Fibroblast of skin of scalp (primary cell): ENCODE results near the gene HIP1. TPM values are rescaled to one million over a fixed set of nuclear protein-coding genes. Genes with fewer than 3 reads are reported as not detected.
"Not testable (repeated sequence)": the region's sequence is repeated elsewhere in the genome, so short reads cannot be mapped to it uniquely, and the experiment has no call there.

ENCODE experiments used
- DNase-seq: peaks from one replicate; pipeline ENCODE4 v3.0.0-alpha.2; 2013
- polyA plus RNA-seq, 2 experiments: library from polyadenylated mRNA; unstranded; fragments of 120-200 nt; gene quantifications; one replicate each; pipeline ENCODE4 v1.2.1, GENCODE V29; 2013; ENCODE audit not compliant: insufficient read length in 2 of 2

HIP1 gene
- 9.6 TPM for polyA plus RNA-seq (2013, experiment 1 of 2; ENCODE audit: insufficient read length)
- 10.9 TPM for polyA plus RNA-seq (2013, experiment 2 of 2; ENCODE audit: insufficient read length)

DNA sequence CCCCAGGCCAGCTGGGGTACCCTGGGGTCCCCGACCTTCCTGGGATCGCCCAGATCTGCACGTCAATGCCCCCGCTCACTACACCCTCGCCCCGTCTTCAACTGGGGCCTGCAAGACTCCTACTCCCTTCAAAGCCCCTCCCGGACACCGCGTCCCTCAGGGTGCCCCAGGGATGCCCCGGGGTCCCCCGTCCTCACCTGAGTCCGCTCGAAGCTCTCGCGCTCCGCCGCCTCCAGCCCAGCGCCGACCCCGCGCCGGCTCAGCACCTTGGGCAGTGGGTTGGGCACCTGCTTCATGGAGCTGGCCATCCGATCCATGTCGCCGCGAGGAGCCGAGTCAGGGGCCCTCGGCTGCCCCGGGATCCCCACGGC is at the start of gene HIP1:
TSS of gene HIP1 (minus strand) at position 338 of the 371 bp plus-strand sequence. CDS start at position 317, 21 bp downstream.
- no peak for DNase-seq

DNA sequence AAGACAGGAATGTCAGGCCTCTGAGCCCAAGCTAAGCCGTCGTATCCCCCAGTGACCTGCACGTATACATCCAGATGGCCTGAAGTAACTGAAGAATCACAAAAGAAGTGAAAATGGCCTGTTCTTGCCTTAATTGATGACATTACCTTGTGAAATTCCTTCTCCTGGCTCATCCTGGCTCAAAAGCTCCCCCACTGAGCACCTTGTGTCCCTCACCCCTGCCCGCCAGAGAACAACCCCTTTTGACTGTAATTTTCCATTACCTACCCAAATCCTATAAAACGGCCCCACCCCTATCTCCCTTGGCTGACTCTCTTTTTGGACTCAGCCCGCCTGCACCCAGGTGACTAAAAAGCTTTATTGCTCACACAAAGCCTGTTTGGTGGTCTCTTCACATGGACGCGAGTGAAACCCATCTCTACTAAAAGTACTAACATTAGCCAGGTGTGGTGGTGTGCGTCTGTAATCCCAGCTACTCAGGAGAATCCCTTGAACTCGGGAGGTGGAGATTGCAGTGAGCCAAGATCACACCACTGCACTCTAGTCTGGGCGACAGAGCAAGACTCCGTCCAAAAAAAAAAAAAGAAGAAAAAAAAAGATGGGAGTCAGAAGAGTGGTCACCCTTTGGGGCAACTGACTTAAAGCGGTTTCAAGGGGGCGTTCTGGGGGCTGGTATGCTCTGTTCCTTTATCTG is 49.6 kb upstream of the HIP1 start:
- DNase-seq = not testable (repeated sequence)

DNA sequence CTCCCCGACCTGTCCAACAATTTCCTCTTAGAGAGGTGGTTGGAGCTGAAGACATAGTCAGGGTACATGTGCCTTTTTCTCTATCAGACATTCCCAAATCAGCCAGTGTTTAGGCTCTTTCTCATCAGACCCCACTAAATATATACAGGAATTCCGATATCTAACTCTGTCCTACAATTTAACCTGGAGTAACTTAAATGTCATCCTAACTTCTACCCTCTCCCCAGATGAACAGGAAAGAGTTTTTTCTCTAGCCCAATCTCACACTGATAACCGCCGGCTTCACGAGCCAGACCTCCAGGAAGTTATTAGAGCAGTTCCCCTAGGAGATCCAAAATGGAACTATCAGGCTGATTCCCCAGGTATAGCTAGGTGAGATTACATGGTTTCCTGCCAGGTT is 44.3 kb upstream of the HIP1 start:
- not testable (repeated sequence) for DNase-seq

DNA sequence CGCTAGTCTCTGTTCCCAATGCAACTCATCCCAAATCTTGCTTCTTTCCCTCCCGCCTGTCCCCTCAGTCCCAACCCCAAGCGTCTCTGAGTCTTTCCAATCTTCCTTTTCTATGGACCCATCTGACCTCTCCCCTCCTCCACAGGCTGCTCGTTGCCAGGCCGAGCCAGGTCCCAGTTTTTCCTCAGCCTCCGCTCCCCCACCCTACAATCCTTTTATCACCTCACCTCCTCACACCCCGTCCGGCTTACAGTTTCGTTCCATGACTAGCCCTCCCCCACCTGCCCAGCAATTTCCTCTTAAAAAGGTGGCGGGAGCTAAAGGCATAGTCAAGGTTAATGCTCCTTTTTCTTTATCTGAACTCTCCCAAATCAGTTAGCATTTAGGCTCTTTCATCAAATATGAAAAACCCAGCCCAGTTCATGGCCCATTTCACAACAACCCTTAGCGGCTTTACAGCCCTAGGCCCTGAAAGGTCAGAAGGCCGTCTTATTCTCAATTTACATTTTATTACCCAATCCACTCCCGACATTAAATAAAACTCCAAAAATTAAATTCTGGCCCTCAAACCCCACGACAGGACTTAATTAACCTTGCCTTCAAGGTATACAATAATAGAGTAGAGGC is 42.0 kb upstream of the HIP1 start:
- DNase-seq = not testable (repeated sequence)

DNA sequence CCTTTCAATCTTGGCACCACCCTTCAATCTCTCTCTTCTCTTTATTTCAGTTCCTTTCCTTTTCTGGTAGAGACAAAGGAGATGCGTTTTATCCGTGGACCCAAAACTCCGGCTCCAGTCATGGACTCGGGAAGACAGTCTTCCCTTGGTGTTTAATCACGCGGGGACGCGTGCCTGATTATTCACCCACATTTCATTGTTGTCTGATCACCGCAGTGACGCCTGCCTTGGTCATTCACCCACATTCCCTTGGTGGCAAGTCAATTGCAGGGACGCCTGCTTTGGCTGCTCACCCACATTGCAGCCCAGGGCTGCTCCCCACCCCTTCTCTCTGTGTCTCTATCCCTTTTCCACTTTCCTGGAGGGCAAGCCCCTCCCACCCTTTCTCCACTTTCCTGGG is 40.8 kb upstream of the HIP1 start:
- not testable (repeated sequence) for DNase-seq

DNA sequence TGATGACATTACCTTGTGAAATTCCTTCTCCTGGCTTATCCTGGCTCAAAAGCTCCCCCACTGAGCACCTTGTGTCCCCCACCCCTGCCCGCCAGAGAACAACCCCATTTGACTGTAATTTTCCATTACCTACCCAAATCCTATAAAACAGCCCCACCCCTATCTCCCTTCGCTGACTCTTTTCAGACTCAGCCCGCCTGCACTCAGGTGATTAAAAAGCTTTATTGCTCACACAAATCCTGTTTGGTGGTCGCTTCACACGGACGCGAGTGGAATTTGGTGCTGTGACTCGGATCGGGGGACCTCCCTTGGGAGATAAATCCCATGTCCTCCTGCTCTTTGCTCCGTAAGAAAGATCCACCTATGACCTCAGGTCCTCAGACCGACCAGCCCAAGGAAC is 40.3 kb upstream of the HIP1 start:
- DNase-seq = not testable (repeated sequence)

DNA sequence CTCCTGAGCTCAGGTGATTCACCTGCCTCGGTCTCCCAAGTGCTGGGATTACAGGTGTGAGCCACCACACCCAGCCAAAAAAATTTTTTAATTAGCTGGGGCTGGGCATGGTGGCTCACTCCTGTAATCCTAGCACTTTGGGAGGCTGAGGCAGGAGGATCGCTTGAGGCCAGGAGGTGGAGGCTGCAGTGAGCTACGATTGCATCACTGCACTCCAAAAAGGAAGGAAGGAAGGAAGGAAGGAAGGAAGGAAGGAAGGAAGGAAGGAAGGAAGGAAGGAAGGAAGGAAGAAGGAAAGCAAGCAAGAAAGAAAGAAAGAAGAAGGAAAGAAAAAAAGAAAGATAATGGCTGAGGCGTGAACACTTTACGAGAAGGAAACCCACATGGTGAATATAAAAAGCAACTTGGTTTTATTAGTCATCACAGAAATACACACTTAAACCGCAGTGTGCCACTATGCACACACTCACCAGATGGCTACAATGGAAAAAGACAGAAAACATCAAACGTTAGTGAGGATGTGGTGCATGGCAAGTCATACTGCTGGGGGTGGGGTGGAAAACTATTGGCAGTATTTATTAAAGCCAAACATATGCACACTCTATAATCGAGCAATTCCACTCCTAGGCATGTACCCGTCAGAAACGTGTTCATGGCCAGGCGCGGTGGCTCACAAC is 37.7 kb upstream of the HIP1 start:
- DNase-seq = peak; percentile 92

DNA sequence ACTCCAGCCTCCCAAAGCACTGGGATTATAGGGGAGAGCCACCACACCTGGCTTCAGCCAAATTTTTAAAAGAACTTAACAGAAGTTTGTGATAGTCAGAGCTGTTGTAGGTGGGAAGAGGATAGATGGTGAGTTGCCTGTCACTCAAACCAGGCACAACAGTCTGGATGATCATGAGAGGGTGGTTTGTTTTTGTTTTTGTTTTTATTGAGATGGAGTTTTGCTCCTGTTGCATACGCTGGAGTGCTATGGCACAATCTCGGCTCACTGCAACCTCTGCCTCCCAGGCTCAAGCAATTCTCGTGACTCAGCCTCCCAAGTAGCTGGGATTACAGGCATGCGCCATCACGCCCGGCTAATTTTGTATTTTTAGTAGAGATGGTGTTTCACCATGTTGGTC is 35.2 kb upstream of the HIP1 start:
- DNase-seq = not testable (repeated sequence)

DNA sequence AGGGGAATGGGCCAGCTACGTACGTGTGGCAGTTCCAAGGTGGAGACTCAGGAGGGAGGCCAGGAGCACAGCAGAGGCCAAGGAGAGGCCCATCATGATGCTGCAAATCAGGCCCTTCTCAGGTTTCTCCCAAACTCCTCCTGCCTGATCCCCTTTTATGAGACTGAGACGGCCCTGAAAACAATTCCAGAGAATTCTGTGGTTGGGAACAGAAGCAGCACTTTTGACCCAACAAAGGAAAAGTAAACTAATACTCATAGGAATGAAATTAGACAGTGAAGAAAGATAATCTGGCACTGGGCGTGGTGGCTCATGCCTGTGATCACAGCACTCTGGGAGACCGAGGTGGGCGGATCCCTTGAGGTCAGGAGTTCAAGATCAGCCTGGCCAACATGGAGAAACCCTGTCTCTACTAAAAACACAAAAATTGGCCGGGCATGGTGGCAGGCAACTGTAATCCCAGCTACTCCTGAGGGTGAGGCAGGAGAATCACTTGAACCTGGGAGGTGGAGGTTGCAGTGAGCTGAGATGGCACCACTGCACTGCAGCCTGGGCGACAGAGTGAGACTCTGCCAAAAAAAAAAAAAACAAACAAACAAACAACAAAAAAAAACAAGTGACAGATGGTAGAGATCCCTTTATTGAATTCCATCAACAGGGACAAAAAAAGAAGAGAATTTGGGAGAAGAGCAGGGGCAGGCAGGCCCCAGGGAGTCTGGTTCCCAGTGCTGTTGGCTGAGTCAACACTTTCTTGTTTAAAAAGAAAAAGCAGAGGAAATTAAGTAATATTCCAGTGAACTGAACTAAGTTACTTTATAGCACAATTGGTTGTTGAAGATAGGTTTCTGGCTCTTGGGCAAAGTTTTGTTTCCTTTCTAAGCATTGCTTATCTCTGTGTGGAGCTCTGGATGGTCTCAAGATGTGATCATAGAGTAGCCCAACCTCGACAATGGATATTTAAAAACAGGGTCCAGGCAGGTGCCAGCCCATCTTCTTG is 33.6 kb upstream of the HIP1 start, which contains the start of gene CCL26:
TSS of gene CCL26 (minus strand) at position 131 of the 997 bp plus-strand sequence. CDS start at position 96, 35 bp downstream.
- DNase-seq = peak; percentile 94

DNA sequence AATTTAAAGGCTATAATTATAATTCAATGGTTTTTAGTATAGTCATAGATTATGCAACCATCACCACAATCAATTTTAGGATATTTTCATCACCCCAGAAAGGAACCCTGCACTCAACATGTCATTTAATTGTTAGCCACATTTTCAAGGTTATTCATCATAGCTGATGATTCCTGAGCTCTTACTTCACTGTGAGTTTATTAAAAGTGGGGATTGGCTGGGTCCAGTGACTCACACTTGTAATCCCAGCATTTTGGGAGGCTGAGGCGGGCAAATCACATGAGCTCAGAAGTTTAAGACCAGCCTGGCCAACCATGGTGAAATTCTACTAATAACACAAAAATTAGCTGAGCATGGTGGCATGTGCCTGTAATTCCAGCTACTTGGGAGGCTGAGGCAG is 32.5 kb upstream of the HIP1 start:
- peak; percentile 87 for DNase-seq

DNA sequence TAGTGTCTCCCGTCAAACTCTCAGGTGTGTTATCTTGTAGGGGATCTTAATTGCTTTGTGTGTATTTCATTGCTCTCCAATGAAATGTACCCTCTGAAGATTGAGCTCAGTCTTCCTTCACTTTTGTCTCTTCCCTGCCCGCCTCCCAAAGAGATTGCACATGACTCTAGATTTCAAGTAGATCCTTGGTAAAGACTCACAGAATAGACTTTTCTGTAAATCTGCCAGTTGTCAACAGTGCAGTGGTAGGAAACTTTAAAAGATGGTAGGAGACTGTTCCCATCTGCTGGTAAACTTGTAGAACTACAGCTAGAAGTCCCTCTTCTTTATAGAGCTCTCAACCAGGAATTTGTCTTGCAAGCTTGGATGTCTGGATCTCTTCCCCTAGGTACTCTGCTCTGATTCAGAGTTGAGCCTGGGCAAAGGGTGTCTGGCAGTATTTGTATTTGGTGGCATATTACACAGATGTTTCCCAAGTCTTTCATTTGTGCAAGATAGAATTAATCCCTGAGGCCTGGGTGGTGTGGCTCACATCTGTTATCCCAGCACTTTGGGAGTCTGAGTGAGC is 23.7 kb upstream of the HIP1 start:
- DNase-seq = peak; percentile 76

DNA sequence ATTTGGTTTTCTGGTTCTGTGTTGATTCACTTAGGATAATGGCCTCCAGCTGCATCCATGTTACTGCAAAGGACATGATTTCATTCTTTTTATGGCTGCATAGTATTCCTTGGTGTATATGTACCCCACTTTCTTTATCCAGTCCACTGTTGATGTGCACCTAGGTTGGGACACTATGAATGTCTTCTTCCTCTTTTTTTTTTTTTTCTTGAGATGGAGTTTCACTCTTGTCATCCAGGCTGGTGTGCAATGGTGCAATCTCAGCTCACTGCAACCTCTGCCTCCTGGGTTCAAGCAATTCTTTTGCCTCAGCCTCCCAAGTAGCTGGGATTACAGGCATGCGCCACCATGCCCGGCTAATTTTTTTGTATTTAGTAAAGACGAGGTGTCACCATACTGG is 23.1 kb upstream of the HIP1 start:
- DNase-seq = not testable (repeated sequence)

DNA sequence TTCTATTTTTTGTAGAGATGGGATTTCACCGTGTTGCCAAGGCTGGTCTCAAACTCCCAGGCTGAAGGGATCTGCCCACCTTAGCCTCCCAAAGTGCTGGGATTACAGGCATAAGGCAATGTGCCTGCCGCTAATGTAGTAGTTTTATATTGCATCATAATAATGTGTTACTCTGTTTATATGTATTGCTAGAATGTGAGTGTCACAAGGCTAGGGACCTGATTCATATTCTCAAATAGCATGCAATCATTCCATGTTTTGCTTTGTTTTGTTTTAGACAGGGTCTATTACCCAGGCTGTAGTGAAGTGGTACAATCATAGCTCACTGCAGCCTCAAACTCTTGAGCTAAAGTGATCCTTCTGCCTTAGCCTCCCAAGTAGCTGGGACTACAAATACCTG is 19.8 kb upstream of the HIP1 start:
- DNase-seq = peak; percentile 38

DNA sequence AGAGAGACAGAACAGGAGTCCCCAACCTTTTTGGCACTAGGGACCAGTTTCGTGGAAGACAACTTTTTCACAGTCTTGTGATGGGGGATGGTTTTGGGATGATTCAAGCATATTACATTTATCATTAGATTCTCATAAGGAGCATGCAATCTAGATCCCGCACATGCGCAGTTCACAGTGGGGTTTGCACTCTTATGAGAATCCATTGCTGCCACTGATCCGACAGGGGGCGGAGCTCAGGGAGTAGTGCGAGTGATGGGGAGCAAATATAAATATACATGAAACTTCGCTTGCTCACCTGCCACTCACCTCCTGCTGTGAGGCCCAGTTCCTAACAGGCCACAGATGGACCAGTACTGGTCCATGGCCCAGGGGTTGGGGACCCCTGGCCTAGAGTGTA is 19.1 kb upstream of the HIP1 start:
- DNase-seq = no peak

DNA sequence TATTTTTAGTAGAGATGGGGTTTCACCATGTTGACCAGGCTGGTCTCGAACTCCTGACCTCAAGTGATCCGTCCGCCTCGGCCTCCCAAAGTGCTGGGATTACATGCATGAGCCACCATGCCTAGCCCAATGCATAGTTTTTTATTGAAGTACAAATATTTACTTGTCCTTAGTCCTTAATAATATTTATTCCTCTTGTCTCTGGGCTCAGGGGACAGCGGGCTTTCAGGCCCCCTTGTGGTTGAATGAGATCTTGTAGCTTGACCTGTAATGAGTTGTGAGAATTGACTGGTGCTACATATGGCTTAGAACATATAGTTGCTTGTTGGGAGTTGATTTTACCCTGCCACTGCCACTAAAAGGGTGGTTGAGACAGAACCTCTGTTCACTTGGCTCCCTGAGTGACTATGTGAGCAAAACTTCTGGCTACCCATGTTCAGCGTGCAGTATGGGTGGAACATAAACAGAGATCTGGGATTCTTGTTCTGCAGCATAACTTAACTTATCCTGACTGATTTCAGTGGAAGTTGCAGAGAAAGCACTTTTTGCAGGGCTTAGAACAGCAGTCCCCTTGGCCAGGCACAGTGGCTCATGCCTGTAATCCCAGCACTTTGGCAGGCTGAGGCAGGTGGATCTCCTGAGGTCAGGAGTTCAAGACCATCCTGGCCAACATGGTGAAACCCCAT is 18.4 kb upstream of the HIP1 start:
- DNase-seq = peak; percentile 55

DNA sequence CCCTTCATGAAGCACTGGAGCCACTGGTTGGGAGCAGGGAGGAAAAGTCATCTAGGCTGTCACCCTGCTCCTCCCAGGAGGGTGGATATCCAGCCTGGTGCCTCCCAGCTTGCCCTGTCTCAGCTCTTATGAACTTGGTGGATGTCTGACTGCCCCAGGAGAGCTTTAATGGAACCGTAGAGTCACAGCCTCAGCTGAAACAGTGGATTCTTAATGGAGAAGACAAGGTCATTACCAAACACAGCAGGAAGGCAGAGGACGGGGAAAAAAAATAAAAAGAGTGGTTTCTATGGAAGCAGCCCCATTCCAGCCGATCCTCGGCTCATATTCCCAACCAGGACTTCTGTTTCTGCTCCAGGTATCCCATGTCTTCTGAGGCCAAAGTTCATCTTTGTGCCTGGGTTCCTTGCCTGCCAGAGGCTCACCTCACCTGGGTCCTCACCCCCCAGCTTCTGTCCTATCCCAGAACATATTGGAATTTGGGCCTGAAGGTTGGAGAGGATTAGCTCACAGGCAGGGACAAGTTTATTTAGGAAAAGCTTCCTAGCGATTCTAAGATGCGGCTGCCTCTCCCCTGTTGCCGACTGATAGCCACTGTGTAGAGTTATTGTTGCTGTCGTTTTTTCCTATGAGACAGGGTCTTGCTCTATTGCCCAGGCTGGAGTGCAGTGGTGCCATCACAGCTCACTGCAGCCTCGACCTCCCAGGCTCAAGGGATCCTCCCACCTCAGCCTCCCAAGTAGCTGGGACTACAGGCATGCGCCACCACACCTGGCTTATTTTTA is 17.7 kb upstream of the HIP1 start:
- no peak for DNase-seq

DNA sequence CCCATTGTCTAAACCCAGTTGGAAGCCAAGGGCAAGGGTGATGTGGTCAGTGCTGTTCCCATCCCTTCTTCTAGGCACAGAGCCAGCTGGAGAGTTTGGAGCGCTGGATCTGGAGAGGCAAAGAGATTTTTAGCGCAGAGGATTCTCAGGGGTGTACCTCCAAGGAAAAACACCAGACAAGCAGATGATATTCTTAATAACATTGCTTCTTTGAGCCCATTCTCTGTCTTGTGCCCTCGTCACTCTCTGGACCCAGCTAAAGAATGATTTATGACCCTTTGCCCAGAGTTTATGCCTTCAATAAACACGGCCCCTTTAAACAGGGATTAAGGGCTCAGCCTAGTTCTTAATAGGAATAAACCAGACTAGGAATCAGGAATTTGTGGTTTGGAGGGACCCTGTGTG is 4.7 kb upstream of the HIP1 start:
- no peak for DNase-seq

DNA sequence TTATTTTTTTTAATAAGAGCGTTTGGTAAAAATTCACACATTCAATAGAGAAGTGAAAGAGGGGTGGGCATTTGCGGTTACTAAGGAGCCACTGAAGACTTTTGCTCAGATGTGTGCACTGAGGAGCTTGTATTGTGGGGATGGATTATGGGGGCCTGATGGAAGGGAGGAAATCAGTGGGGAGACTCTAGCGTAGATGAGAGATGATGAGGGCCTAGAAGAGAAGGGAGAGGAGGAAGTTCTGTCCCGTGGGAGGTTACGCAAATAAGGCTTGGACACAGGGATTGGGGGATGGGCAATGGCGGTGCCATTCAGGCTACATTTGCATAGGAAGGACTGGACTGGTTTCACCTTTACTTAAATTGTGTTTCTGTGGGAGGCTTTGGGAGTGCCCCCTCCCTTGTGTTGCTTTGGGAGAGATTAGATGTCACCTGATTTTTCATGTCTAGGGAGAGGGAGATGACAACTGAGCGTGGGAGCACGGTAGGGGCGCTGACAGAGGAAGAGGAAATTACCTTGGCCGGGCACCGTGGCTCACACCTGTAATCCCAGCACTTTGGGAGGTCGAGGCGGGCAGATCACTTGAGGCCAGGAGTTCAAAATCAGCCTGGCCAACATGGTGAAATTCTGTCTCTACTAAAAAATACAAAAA is 2.2 kb upstream of the HIP1 start:
- no peak for DNase-seq

DNA sequence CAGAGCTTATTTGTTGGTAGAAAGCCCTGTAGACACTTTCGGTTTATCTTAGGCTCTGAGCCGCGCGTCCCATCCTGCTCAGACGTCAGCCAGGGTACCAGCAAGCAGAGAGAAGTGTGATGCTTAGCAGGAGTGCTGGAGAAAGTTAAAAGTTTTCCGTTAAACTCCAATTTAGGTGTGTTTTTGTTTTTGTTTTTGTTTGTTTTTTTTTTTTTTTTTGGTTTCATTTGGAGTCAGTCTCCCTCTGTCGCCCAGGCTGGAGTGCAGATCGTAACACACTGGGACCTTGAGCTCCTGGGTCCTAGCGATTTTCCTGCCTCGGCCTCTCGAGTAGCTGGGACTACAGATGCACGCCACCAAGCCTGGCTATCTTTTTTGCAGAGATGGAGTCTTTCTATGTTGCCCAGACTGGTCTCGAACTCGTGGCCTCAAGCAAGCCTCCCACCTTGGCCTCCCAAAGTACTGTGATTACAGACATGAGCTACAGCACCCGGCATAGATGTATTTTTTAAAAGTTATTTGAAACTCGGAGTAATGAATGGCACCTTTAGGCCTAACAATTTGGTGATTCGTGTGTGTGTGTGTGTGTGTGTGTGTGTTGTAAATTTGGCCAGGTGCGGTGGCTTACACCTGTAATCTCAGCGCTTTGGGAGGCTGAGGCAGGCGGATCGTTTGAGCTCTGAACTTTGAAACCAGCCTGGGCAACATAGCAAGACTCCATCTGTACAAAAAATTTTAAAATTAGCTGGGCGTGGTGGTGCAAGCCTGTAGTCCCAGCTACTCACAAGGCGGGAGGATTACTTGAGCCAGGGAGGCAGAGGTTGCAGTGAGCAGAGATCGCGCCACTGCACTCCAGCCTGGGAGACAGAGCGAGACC is 1.3 kb upstream of the HIP1 start:
- no peak for DNase-seq
